Ascending aorta (tissue), 2 donors: Measurements from ENCODE around the gene KRAS. TPM values are rescaled to one million over a fixed set of nuclear protein-coding genes. Genes with fewer than 3 reads are reported as not detected.
A peak's percentile ranks its signal among the peaks of the same experiment; 100 is the strongest.

Experiments used
- DNase-seq, 2 donors: peaks; one replicate each; pipeline ENCODE4 v3.0.0-alpha.2; 2019; ENCODE audit warnings: low spot score in 2 of 2
- H3K27ac ChIP-seq, 2 donors: fragments of 200-600 bp; sonication (generic); one replicate each; pipeline ENCODE4 v1.5.1; 2016 to 2017; ENCODE audit warnings: mild to moderate bottlenecking in 1 of 2
- H3K27me3 ChIP-seq: fragments of 200-600 bp; sonication (generic); one replicate; pipeline ENCODE4 v1.5.1; 2017
- H3K36me3 ChIP-seq, 2 donors: fragments of 200-600 bp; sonication (generic); one replicate each; pipeline ENCODE4 v1.5.1; 2016
- H3K4me1 ChIP-seq, 2 donors: fragments of 200-600 bp; sonication (generic); one replicate each; pipeline ENCODE4 v1.5.1; 2016 to 2017; ENCODE audit warnings: mild to moderate bottlenecking in 1 of 2
- H3K4me3 ChIP-seq, 2 donors: fragments of 200-600 bp; sonication (generic); one replicate each; pipeline ENCODE4 v1.5.1; 2016 to 2017; ENCODE audit warnings: mild to moderate bottlenecking in 1 of 2
- H3K9me3 ChIP-seq, 2 donors: fragments of 200-600 bp; sonication (generic); one replicate each; pipeline ENCODE4 v1.5.1; 2016
- intact Hi-C: fragments of 100-400 bp; cut with DNase I; formaldehyde crosslinking; loops from one replicate; pipeline ENCODE4 v1.15.1; 2023
- total RNA-seq: library from RNA; depleted of rRNA; stranded (reverse); fragments of >200 nt; gene quantifications from one replicate; pipeline ENCODE4 v1.1.0, GENCODE V29; 2016
- TF ChIP-seq, protein P1 (sequence below), 3 experiments: fragments of 200-600 bp in 2 of 3; fragments of 450-650 bp in 1 of 3; sonication (generic) in 2 of 3; IDR thresholded peaks; one replicate each; pipeline ENCODE4 v1.5.1; 2016 to 2019; ENCODE audit warnings: antibody characterized with exemption in 3 of 3, mild to moderate bottlenecking in 1 of 3, moderate library complexity in 1 of 3

The KRAS gene
- total RNA-seq, 1 donor from 2014 or later = 9.8 TPM

- Histone ChIP-seq H3K27me3 (no peaks in the 10 kb centered on the region), H3K27ac (no peak overlapping the region), H3K4me1 (no peaks in the 10 kb centered on the region), H3K4me3 (no peak overlapping the region), H3K36me3 (no peaks in the 10 kb centered on the region), H3K9me3 (no peaks in the 10 kb centered on the region)
- TF ChIP-seq, protein P1, sequence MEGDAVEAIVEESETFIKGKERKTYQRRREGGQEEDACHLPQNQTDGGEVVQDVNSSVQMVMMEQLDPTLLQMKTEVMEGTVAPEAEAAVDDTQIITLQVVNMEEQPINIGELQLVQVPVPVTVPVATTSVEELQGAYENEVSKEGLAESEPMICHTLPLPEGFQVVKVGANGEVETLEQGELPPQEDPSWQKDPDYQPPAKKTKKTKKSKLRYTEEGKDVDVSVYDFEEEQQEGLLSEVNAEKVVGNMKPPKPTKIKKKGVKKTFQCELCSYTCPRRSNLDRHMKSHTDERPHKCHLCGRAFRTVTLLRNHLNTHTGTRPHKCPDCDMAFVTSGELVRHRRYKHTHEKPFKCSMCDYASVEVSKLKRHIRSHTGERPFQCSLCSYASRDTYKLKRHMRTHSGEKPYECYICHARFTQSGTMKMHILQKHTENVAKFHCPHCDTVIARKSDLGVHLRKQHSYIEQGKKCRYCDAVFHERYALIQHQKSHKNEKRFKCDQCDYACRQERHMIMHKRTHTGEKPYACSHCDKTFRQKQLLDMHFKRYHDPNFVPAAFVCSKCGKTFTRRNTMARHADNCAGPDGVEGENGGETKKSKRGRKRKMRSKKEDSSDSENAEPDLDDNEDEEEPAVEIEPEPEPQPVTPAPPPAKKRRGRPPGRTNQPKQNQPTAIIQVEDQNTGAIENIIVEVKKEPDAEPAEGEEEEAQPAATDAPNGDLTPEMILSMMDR (IDR thresholded peaks at IDR 0.05) = no peak
- DNase-seq = no peak
- intact Hi-C loops = no loop called here
These were observed 7.6 kb downstream of the KRAS start for GRCh38 chr12:25242981-25243679.

DNA sequence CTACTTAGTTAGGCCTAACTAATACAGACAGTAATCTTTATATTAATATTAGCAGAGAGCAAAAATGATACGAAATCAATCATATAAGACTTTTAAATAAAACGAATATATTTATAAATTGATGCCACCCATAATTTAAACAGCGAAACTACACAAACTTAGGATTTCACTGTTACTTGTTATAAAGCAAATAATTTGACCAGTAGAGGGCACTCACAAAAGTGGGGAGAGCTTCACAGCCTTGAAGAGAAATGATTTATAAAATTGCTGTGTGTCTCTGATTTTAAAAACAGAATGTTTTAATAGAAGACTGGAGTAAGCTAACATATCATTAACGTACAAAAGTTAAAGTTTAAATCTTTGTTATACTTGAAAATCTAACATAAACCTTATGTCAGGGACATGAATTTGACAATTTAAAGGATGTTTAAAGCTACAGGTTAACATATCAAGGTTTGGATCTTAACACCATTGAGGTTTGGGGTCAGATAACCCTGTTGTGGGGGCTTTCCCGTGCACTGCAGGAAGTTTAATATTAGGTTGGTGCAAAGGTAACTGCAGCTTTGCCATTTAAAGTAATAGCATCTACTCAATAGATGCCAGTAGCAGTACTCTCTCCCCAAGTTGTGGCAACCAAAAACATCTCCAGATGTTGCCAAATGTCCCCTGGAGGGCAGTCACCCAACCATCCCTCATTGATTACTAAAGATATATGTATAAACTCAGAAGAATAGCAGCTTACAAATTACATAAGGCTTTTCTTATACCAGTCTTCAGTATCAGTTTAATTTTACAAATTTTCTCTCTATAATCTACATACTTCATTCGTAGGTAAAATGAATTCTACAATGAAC lies 9.3 kb downstream of the KRAS start:
- TF ChIP-seq, protein P1 (IDR thresholded peaks at IDR 0.05) = peak; percentile 31 to 67 (median 47)
- DNase-seq = no peak
- intact Hi-C loops = no loop called here
- no peak overlapping the region for H3K27ac ChIP-seq
- no peaks in the 10 kb centered on the region for H3K4me1 ChIP-seq
- peaks cover 0 to 7% of the 10 kb centered on the region in 2 donors for H3K36me3 ChIP-seq
- no peaks in the 10 kb centered on the region for H3K27me3 ChIP-seq
- H3K4me3 ChIP-seq = no peak overlapping the region
- H3K9me3 ChIP-seq = no peaks in the 10 kb centered on the region

DNA sequence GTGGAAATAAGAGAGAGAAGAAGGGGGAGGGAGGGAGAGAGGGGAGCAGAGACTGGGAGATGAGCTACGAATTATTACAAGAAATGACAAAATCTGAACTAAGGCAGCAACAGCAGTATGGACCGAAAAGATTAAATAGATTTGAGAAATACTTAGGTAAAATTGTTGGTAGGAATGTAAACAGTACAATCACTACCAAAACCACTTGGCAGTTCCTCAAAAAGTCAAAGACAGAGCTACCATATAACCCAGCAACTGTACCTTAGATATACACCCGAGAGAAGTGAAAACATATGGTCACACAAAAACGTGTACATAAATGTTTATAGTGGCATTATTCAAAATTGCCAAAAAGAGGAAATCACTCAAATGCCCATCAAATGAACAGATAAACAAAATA lies 14.1 kb downstream of the KRAS start:
- Histone ChIP-seq H3K27ac (no peak overlapping the region), H3K4me1 (no peaks in the 10 kb centered on the region), H3K36me3 (peaks cover 0 to 7% of the 10 kb centered on the region in 2 donors), H3K9me3 (no peaks in the 10 kb centered on the region), H3K27me3 (no peaks in the 10 kb centered on the region), H3K4me3 (no peak overlapping the region)
- intact Hi-C loops = no loop called here
- no peak for DNase-seq
- TF ChIP-seq, protein P1 (IDR thresholded peaks at IDR 0.05) = no peak

GRCh38 chr12:25236190-25236589 lies 14.5 kb downstream of the KRAS start:
- intact Hi-C loops = no loop called here
- no peak overlapping the region for H3K27ac ChIP-seq

GRCh38 chr12:25213338-25213737 lies 37.4 kb downstream of the KRAS start:
- intact Hi-C loops = no loop called here
- Histone ChIP-seq H3K27me3 (no peaks in the 10 kb centered on the region), H3K4me1 (no peaks in the 10 kb centered on the region), H3K36me3 (no peaks in the 10 kb centered on the region), H3K4me3 (no peak overlapping the region), H3K27ac (no peak overlapping the region), H3K9me3 (no peaks in the 10 kb centered on the region)
- no peak for DNase-seq
- TF ChIP-seq, protein P1 (IDR thresholded peaks at IDR 0.05) = no peak

More at GRCh38 chr12:25236190-25236589, 14.5 kb downstream of the KRAS start:
- TF ChIP-seq, protein P1 (IDR thresholded peaks at IDR 0.05) = no peak
- Histone ChIP-seq H3K27me3 (no peaks in the 10 kb centered on the region), H3K9me3 (no peaks in the 10 kb centered on the region), H3K4me3 (no peak overlapping the region), H3K4me1 (no peaks in the 10 kb centered on the region), H3K36me3 (peaks cover 0 to 7% of the 10 kb centered on the region in 2 donors)
- no peak for DNase-seq
